Limb (tissue), 2 donors: Measurements from ENCODE around the gene MUC6.
"Not testable (repeated sequence)": the region's sequence is repeated elsewhere in the genome, so short reads cannot be mapped to it uniquely, and the experiment has no call there.

Source experiments
- DNase-seq, 2 donors: peaks; one replicate each; pipeline ENCODE4 v3.0.0-alpha.2; 2016; ENCODE audit errors: extremely low spot score in 2 of 2

Gene MUC6

DNA sequence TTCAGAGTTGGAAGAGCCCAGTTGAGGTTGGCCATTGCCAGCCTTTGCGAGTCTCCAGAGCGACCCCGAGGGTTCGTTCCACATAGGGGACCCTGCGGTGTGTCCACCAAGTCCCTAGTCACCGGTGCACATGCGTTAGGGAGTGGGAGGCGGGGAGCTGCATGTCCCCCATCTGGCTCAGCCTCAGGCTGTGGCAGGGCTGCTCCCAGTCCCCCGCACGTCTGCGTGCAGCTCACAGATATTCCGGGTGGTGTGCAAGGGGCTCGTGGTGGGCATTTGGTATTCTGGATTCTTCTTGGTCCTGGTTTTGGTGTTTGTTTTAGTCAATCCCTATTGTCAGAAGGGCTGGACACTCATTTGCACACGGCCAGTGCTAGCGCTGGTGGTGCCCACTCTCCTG, 48.8 kb downstream of the MUC6 start:
- DNase-seq, result no peak

DNA sequence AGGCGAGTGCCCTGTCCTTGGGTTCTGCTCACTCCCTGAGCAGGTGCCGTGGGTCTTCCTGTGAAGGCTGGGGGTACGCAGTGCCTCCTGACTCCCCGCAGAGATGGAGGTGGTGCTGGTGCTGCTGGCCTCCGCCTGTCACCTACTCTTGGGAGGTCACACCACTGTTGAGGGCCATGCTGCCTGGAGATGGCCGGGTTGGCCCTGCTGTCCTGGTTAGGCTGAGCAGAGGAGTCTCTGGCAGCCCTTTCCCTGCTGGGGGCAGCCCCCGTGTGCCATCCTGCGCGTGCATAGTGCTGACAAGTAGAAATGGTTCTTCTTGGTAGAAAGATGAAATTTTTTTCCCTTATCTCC, 49.6 kb downstream of the MUC6 start:
- no peak for DNase-seq

DNA sequence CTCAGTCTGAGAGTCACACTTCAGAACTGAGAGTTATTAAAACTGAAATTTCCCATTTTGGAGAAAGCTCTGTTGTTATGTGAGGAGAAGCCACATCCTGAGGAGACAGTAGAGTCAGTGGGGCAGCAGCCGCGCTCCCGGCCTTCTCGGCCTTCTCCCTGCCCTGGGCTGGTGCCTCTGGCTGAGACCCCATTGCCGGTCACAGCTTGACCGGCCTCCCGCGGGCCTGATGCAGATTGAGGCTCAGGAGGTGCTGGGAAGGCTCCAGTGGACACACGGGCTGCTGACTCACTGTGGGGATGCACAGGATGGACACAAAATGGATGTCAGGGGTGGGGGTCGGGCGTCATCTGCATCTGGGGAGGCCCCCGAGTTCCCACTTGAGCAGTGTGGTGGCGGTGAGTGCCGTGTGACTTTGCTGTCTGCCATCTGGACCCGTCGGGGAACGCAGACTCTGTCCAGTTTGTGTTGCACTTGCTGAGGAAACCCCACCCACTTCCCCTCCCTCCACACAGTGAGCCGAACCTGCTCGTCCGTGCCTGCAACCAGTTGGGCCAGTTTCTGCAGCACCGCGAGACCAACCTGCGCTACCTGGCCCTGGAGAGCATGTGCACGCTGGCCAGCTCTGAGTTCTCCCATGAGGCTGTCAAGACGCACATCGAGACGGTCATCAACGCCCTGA, 50.1 kb downstream of the MUC6 start:
- DNase-seq, result no peak

DNA sequence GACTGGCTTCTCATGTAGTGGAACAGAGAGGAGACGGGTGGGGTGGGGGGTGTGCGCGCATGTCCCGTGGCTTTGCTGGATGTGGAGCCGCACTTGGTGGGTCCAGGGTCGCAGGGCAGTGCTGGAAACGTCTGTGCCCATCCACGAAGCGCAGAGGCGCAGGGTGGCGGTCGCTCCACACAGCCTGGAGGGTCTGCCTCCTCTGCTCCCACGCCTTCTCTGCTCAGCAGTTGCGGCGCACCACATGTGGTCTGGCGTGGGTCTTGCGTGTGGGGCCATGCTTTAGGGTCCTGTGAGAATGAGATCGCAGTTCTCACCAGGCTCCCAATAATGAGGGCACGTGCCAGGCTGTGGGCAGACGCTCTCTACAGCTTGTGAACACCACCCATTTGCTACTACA, 50.7 kb downstream of the MUC6 start:
- DNase-seq, result no peak

DNA sequence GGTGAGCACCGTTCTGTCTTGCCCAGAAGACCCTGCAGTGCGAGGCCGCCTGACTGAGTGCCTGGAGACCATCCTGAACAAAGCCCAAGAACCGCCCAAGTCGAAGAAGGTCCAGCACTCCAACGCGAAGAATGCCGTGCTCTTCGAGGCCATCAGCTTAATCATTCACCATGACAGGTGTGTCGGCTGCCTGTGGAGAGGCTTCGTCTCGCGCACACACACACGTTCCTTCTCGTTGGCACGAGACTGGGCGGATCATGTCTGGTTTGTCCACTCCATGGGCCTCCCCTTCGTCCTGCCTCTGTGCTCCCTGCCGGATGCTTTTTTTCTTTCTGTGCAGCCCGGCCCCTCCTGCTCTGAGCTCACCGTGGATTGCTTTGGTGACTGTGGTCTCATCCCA, 51.1 kb downstream of the MUC6 start:
- DNase-seq, result no peak

DNA sequence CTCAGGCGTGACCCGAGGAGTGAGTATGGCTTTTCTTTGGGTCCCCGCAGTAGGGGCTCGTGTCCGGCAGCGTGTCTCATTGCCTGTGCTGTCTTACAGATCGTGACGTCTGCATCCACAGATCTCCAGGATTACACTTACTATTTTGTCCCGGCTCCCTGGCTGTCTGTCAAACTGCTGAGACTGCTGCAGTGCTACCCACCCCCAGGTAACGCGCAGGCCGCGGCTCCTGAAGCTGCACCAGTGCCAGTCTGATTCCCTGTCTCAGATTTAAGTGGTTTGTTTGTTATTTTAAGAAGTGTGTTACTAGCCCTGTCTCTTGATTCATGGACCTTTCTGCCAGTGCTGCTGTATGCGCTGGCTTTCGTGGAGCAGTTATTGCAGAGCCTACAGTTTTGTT, 52.0 kb downstream of the MUC6 start:
- no peak for DNase-seq

DNA sequence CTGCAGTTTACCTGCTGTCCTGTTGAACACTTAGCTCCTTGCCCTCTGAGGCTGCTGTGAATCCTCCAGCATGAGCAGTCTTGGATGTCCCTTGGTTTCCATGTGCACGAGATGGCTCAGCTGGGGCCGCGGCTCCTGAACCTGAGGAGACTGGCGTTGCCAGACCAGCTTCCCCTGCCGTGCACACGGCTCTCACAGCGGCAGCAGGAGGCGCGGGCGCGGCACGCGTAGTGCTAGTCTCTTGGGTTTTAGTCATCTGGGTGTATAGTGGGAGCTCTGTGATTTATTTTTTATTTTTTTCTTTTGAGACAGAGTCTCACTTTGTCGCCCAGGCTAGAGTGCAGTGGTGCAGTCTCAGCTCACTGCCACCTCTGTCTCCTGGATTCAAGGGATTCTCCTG, 54.8 kb downstream of the MUC6 start:
- no peak for DNase-seq

DNA sequence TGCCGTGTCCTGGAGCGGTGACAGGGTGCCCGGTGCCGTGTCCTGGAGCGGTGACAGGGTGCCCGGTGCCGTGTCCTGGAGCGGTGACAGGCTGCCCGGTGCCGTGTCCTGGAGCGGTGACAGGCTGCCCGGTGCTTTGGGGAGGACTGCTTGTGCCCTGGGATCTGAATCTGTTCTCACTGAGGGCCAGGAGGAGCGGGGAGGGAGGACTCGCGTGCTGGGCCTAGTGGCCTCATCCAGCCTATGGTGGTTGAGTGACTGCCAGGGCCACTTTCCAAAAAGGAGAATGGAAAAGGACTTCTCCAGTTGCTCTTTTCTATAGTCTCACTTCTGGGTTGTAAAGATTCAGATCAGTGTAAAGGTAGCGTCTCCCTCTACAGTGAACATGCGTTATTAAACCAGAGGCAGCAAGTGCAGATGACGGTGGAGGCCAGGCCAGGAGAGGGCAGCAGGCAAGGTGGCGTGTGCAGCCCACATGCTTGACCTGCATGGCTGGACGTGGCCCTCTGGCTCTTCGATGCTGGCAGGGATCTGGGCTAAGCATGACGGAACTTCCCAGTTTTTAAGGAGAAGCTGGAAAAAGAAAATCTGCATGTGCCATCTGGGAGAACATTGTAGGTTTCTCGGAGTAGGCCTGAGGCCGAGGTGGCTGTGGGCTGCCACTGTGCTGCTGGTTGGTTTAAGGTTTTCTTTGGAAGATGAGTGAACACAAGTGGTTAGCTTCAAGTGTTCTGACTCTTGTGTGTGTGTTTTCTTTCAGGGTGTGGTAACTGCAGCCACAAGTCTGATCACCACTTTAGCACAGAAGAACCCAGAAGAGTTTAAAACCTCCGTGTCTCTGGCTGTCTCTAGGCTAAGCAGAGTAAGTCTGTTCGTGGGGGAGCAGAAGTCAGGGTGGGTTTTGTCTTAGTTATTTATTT, 55.8 kb downstream of the MUC6 start:
- no peak for DNase-seq

DNA sequence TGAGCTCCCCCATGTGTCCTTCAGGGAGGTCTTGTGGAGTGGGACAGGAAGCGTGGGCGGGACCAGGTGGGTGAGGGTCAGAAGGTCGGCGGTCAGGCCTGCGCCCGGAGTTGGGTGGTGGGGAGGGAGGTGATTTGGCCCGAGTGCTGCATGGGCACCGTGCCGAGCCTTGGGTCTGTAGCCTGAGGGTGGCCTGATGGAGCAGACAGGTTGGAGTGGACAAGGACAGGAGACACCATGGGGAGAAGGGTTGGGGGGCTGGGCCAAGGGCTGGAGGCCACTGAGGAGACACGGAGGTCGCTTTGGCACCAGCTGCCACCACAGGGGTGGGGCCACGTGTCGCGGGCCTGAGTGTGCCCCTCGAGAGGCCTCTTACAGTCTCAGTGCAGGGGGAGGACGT, 57.7 kb downstream of the MUC6 start:
- DNase-seq, result no peak

DNA sequence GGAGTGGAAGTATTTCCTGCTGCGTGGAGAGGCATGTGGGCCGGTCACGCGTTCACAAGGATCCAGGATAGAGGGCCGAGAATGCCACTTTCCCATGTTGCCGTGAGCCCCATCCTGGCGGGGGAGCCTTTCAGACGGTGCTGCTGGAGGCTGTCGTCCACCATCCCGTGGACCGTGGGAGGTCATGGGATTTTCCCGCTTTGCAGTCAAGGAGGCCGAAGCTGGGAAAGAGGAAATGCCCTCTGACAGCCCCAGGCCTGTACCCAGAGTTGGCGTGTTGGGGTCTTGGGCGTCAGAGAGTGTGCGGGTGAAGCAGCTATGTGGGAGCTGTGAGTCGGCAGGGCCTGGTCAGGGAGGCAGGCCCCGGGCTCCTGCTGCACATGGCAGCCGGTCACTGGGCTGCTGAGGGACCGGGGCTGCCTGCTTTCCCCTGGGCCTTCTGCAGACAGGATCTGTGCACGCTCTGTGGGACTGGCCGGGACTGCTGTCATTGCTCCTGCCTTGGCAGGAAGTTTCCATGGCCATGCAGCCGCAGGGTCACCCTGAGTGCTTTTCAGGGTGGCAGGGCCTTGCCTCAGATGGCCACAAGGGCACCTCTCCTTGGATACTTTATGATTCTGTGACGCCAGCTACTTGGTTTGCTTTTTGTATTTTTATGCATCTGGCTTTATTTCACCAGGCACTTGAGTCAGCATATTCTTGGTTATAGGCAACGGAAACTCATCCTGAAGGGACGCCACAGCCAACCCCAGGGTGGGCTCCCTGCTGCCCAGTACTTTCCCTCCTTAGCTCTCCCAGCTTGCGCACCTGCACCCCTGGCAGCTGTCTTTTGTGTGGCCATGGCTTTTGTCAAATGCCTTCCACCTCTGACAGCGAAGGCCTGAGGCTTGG, 58.4 kb downstream of the MUC6 start:
- no peak for DNase-seq

DNA sequence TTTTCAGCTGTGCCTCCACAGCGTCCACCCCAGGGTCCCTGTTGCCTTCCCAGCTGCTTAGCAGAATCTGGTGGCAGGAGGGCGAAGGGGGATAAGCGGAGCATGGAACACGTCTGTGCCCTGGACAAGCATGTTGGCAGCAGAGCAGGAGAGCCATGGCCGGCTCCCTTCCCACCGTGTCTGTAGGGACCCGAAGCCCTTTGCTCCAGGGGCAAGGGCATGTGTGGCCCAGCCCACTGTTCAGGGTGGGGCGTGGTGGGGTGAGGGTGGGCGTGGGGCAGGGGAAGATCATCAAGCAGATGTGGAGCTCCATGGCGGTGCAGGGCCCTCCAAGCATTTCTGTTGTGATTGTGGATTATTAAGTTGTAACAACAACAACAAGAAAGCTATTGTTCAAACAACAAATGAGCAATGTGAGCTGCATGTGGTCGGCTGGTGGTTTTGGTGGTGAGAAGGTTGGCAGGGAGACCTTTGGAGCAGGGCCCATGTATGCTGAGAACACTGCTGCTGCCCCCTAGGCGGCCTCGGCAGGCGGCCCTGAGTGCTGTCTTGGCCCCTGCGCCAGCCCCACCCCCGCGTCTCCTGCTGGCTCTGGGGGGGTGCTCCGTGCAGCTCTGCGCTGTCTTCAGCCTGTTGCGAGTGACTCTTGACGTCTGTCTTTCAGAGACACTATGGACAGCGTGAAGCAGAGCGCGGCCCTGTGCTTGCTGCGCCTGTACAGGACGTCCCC, 59.9 kb downstream of the MUC6 start:
- no peak for DNase-seq

DNA sequence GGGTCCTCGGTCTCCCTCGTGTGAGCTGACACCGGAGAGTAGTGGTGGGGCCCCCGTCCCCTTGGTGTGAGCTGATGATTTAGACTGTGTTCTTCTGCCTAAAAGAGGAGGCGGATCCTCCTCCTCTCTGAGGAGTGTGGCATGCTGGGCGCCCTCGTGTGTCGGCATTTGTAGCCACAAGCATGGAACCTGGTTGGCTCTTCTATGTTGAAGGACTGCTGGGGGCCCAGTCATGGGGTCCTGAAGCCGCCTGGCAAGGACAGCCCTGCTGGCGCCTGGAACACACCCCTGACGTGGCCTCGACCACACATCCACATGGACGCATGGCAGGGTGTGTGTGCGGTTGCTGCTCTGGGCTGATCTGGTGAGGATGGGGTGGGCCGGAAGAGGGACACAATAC, 60.7 kb downstream of the MUC6 start:
- DNase-seq, result no peak

DNA sequence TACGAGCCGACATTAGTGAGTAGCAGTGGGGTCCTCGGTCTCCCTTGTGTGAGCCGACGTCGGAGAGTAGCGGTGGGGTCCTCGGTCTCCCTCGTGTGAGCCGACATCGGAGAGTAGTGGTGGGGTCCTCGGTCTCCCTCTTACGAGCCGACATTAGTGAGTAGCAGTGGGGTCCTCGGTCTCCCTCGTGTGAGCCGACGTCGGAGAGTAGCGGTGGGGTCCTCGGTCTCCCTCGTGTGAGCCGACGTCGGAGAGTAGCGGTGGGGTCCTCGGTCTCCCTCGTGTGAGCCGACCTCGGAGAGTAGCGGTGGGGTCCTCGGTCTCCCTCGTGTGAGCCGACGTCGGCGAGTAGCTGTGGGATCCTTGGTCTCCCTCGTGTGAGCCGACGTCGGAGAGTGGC, 61.1 kb downstream of the MUC6 start:
- not testable (repeated sequence) for DNase-seq

DNA sequence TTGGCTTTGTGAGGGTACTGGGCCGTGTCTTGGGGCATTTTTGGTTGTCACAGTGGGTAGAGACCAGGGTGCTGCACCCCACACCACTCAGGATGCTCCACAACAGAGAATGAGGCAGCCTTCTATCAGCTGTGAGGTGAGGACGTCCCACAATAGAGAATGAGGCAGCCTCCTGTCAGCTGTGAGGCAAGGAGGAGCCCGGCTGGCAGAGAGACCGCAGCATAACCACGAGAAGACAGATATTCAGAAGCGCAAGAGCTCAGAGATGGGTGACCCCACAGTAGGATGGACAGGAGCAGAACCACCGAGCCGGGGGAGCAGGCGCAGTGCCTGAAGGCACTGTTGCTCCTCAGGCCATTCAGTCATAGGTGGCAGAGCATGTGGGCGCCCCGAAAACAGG, 63.3 kb downstream of the MUC6 start:
- no peak for DNase-seq

DNA sequence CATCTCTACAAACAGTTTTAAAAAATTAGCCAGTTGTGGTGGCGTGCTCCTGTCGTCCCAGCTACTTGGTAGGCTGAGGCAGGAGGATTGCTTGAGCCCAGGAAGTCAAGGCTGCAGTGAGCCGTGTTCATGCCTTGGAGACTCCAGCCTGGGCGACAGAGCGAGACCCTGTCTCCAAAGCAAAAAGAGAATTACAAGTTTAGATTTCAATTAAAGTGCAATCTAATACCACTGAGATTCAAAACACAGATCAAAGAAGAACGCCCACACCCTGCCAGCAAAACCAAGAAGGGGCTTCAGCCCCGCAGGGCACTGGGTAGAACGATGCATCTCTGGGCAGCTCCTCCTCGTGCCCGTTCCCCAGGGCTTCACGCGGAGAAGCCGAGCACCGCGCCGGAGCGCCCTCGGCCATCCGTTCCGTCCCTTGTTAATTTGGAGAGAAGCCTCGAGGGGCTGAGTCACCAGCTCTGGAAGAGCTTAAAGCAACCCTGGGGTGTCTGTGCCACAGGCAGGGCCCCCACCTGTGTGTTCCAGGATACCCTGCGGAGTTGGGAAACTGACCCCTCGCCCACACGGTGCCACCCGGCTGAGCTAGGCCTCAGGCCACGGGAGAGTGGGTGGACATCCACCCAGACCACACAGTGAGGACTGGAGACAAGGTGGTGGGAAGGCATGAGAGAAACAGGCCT, 63.9 kb downstream of the MUC6 start:
- no peak for DNase-seq

DNA sequence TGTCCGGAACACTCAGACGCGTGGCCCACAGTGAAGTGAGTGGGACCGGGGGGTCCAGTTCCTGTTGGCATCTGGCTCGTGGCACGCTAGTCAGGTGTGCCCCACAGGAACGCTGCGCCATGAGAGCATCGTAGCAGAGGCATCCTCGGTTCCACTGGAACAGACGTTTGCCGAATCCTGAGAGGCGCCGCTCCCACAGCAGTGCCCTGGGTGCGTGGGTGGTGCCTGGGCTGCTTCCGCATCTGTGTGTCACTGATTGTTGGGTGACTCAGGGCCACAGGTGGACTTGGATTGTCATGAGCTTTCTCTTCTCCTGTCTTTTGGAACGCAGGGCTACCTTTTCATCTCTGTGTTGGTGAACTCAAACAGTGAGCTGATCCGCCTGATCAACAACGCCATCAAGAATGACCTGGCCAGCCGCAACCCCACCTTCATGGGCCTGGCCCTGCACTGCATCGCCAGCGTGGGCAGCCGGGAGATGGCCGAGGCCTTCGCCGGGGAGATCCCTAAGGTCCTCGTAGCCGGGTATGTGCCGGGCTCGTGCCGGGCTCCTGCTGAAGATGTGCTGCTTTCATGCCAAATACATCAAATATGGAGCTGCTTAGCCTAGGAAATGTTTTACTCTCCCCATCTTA, 64.7 kb downstream of the MUC6 start:
- no peak for DNase-seq

DNA sequence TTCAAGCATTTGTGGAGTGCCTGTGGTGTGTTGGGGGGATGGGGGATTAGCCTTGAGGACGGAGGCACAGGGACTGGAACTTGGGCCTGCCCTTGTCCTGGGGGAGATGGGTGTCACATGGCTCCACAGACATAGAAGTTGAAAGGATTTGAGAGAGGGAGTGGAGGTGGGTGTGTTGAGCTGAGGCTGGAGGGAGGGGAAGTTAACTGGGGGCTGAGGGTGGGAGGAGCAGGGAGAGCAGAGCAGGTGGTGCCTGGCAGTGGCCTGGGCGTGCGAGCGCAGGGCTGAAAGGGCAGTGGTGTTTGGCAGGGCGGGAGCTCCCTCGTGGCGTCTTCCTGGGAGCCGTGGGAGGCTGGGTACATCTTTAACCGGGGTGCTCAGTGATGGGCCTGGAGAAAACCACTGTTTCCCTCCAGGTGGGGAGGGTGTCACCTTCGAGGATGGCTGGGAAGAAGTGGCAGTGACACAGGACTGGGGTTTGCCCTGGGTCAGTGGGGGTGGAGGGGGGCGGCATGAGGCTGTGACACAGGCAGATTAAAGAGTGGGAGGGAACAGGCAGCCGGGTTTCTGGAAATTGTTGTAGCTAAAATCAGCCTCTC, 65.3 kb downstream of the MUC6 start:
- DNase-seq, result no peak

DNA sequence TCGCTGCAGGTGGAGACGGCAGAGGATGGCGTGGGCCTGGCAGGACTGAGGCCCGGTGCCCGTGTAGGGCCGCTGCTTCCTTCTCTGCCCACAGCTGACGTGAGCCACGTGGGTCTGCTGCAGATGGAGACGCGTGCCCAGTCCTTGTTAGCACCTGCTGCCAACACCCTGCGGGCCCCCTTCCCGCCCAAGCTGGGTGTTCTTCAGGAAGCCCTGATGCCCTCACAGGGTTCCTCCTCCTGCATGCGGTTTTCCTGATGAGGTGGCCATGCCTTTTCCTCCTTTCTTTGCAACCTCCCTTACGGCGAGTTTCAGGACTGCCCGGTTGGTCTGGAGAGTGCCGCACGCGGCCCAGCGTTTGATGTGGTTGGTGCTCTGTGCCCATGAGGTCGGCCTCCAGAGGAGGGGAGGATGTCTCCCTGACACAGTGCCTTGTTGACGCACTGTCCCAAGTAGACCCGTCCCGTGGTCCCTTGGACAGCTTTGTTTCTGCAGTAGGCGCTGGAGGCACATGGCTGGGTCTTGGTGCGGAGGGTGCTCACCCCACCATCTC, 66.1 kb downstream of the MUC6 start:
- DNase-seq, result no peak

DNA sequence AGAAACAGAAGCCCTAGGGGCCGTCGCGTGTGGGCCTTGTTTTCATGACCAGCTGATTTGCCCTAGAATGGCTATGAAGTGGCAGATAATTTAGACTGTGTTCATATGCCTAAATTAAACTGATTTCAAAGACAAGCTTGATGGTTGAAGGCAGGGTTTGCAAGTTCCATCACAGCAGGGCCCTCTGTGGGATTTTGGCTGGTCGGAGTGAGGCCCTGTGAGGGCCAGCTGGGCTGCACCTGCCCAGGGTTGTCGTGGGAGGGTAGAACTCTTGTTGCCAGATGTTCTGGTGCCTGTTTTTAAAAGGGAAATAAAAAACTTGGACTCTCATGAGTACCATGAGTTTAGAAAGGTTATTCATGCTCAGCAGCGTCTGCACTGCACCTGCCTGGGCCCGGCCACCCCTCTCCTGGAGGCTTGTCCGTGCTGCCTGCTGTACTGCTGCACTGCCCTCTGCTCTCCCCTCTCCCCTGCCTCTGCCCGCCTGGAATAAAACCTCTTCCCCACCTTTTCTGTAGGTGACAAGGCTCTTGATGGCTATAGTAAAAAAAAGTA, 66.8 kb downstream of the MUC6 start:
- no peak for DNase-seq
